Measurements from ENCODE around the gene IGLL1. TPM values are rescaled to one million over a fixed set of nuclear protein-coding genes. Genes with fewer than 3 reads are reported as not detected.

IGLL1 gene
- total RNA-seq, 1 donor = not detected

DNA sequence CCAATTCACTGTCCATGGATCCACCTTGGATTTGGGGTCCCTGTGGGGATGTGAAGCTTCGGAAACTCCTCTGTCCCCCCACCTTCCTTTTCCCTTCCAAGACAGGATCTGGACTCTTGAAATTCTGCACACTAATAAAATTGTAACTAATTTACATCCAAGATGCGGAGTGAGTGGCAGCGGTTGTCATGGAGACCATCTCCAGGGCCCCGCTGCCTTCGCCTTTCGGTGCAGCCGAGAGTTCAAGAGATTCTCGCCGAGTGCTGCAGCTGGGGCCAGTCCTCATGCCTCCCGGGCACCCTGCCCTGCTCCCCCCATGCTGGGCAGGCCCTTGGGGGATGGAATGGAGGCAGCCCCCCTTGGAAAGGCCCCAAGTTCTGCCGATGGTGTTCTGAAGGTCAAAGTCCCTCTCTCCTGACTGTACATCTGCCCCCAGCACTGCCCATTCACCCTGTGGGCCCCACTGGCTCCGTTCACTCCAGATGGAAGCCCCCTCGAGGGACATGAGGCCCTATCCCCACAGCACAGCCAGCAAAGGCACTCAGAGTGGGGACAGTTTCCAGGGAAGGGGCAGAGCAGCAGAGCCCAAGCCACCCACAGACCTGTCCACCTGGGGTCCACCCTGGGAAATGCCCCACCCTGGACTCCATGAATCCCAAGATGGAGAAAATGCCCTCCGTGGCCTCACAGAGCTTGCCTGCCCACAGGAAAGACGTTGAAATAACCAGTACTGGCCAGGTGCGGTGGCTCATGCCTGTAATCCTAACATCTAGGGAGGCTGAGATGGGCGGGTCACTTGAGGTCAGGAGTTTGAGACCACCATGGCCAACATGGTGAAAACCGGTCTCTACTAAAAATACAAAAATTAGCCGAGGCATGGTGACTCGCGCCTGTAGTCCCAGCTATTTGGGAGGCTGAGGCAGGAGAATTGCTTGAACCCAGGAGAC lies 25.9 kb downstream of the IGLL1 start:
- Histone ChIP-seq H3K79me2 (ENCODE audit: insufficient read depth, low read length) (no peaks in the 10 kb centered on the region), H3K36me3 (ENCODE audit: insufficient read depth, low read length) (no peaks in the 10 kb centered on the region), H2AFZ (ENCODE audit: low read length) (no peak overlapping the region), H3K9me3 (ENCODE audit: low read depth, low read length) (no peaks in the 10 kb centered on the region), H4K20me1 (ENCODE audit: insufficient read depth, low read length) (no peaks in the 10 kb centered on the region), H3K27me3 (ENCODE audit: insufficient read depth, low read length) (no peaks in the 10 kb centered on the region), H3K4me2 (ENCODE audit: insufficient read depth, low read length) (no peak overlapping the region), H3K27ac (ENCODE audit: low read depth, low read length) (no peak overlapping the region), H3K4me3 (ENCODE audit: insufficient read depth, low read length) (no peak overlapping the region), H3K4me1 (ENCODE audit: insufficient read depth, low read length) (no peaks in the 10 kb centered on the region)
- TF ChIP-seq, protein P1, sequence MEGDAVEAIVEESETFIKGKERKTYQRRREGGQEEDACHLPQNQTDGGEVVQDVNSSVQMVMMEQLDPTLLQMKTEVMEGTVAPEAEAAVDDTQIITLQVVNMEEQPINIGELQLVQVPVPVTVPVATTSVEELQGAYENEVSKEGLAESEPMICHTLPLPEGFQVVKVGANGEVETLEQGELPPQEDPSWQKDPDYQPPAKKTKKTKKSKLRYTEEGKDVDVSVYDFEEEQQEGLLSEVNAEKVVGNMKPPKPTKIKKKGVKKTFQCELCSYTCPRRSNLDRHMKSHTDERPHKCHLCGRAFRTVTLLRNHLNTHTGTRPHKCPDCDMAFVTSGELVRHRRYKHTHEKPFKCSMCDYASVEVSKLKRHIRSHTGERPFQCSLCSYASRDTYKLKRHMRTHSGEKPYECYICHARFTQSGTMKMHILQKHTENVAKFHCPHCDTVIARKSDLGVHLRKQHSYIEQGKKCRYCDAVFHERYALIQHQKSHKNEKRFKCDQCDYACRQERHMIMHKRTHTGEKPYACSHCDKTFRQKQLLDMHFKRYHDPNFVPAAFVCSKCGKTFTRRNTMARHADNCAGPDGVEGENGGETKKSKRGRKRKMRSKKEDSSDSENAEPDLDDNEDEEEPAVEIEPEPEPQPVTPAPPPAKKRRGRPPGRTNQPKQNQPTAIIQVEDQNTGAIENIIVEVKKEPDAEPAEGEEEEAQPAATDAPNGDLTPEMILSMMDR (IDR thresholded peaks at IDR 0.05; ENCODE audit: extremely low read depth, low read depth, low read length) = no peak
- no peak for DNase-seq (ENCODE audit: insufficient read length, low spot score, missing footprints)

DNA sequence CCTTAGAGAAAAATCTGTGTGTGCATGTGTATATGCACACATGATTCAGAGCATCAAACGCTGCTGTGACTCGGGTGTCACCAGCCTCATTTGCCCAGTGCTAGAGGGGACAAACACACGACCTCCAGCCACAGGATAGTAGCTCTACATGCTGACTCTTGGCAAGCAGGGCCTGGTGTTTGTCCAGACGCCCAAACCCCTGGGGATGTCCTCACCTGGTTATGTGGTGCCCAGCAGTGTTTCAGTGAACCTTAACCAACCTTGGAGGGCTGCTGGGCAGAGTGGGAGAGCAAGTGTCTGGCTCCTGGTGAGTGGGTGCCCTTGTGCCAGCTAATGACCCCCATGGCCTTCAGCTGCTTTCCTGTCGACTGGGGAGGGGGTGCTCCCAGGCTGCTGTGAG lies 26.7 kb downstream of the IGLL1 start:
- DNase-seq (ENCODE audit: insufficient read length, low spot score, missing footprints) = no peak
- Histone ChIP-seq H3K4me2 (ENCODE audit: insufficient read depth, low read length) (no peak overlapping the region), H3K79me2 (ENCODE audit: insufficient read depth, low read length) (no peaks in the 10 kb centered on the region), H3K4me1 (ENCODE audit: insufficient read depth, low read length) (no peaks in the 10 kb centered on the region), H3K4me3 (ENCODE audit: insufficient read depth, low read length) (no peak overlapping the region), H3K9me3 (ENCODE audit: low read depth, low read length) (no peaks in the 10 kb centered on the region), H2AFZ (ENCODE audit: low read length) (no peak overlapping the region), H3K36me3 (ENCODE audit: insufficient read depth, low read length) (no peaks in the 10 kb centered on the region), H3K27me3 (ENCODE audit: insufficient read depth, low read length) (peaks cover 2% of the 10 kb centered on the region), H4K20me1 (ENCODE audit: insufficient read depth, low read length) (no peaks in the 10 kb centered on the region), H3K27ac (ENCODE audit: low read depth, low read length) (no peak overlapping the region)
- TF ChIP-seq, protein P1 (IDR thresholded peaks at IDR 0.05; ENCODE audit: extremely low read depth, low read depth, low read length) = no peak

DNA sequence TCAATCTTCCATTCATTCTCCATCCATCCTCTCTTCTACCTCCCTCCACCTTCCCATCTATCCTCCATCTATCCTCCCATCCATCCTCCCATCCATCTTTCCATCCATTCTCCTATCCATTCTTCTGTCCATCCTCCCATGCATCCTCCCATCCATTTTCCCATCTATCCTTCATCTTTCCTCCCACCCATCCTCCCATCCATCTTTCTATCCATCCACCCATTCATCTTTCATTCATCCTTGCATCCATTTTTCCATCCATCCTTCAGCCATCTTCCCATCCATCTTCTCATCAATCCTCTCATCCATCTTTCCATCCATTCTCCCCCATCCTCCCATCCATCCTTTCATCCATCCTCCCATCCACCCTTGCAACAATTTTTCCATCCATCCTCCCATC lies 27.5 kb downstream of the IGLL1 start:
- Histone ChIP-seq H3K4me2 (ENCODE audit: insufficient read depth, low read length) (no peak overlapping the region), H2AFZ (ENCODE audit: low read length) (no peak overlapping the region), H3K4me1 (ENCODE audit: insufficient read depth, low read length) (no peaks in the 10 kb centered on the region), H3K4me3 (ENCODE audit: insufficient read depth, low read length) (no peak overlapping the region), H3K27me3 (ENCODE audit: insufficient read depth, low read length) (peaks cover 2% of the 10 kb centered on the region), H3K9me3 (ENCODE audit: low read depth, low read length) (peaks cover 3% of the 10 kb centered on the region), H3K27ac (ENCODE audit: low read depth, low read length) (no peak overlapping the region), H3K79me2 (ENCODE audit: insufficient read depth, low read length) (no peaks in the 10 kb centered on the region), H3K36me3 (ENCODE audit: insufficient read depth, low read length) (no peaks in the 10 kb centered on the region), H4K20me1 (ENCODE audit: insufficient read depth, low read length) (no peaks in the 10 kb centered on the region)
- DNase-seq (ENCODE audit: insufficient read length, low spot score, missing footprints) = no peak
- TF ChIP-seq, protein P1 (IDR thresholded peaks at IDR 0.05; ENCODE audit: extremely low read depth, low read depth, low read length) = no peak

DNA sequence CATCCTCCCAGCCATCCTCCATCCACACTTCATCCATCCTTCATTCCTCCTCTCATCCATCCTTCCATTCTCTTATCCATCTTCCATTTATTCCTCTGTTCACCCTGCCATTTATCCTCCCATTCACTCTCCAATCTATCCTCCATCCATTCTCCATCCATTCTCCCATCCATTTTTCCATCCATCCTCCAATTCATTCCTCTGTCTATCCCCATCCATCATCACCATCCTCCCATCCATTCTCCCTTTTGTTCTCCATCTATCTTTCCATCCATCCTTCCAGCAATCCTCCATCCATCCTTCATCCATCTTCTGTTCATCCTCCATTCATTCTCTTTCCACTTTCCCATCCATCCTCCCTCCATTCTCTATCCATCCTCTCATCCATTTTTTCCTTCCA lies 28.7 kb downstream of the IGLL1 start:
- H4K20me1 ChIP-seq (ENCODE audit: insufficient read depth, low read length) = no peaks in the 10 kb centered on the region
- no peaks in the 10 kb centered on the region for H3K79me2 ChIP-seq (ENCODE audit: insufficient read depth, low read length)
- no peak for DNase-seq (ENCODE audit: insufficient read length, low spot score, missing footprints)
- H3K9me3 ChIP-seq (ENCODE audit: low read depth, low read length) = peaks cover 3% of the 10 kb centered on the region
- H3K4me2 ChIP-seq (ENCODE audit: insufficient read depth, low read length) = no peak overlapping the region
- H2AFZ ChIP-seq (ENCODE audit: low read length) = no peak overlapping the region
- H3K4me1 ChIP-seq (ENCODE audit: insufficient read depth, low read length) = no peaks in the 10 kb centered on the region
- TF ChIP-seq, protein P1 (IDR thresholded peaks at IDR 0.05; ENCODE audit: extremely low read depth, low read depth, low read length) = no peak
- no peaks in the 10 kb centered on the region for H3K36me3 ChIP-seq (ENCODE audit: insufficient read depth, low read length)
- no peak overlapping the region for H3K4me3 ChIP-seq (ENCODE audit: insufficient read depth, low read length)
- peaks cover 2% of the 10 kb centered on the region for H3K27me3 ChIP-seq (ENCODE audit: insufficient read depth, low read length)
- no peak overlapping the region for H3K27ac ChIP-seq (ENCODE audit: low read depth, low read length)
